GM19395 (cell line): ENCODE measurements around the gene FBXL13.
"Not testable (repeated sequence)": the region's sequence is repeated elsewhere in the genome, so short reads cannot be mapped to it uniquely, and the experiment has no call there.

Source experiments
- ATAC-seq: cut with Tn5 transposase; IDR thresholded peaks from one replicate; pipeline ENCODE4 v1.9.1; 2021; ENCODE audit warnings: mild to moderate bottlenecking, moderate library complexity; ENCODE audit not compliant: unreplicated experiment

The FBXL13 gene

DNA sequence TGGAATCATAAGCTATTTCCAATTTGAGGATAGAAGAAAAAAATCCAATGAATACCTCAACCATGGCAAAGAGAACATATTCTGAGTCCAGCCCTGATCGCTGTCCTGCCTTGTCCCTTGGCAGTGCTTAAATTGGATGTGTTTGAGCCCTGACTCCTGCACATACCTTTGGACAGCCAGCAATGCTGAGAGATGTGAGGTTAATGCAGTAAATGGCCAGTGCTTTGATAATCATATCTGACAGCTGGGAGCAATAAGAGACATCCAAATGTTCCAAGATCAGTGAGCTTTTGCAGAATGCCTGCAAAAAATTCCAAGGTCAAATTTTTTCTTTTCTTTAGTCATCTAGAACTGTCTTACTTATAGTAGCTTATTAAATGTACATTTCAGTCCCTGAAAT is 241.9 kb downstream of the FBXL13 start:
- no peak for ATAC-seq

DNA sequence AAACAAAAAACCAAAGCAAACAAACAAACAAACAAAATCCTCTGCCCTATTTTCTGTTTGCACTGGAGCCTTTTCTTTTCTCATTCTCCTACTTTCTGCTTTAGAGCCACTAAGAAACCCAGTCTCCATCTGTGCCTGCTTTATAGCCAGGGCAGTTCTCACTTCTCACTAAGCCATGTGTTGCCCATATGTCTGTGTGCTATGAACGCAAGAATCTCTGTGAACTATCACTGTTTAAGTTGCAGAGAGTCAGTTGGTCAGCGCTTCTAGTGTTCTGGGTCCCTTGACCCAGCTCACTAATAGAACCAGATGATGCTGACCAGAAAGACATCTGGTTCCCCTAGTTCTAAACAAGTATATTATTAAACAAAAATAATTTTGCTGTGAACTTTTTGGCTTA is 244.4 kb downstream of the FBXL13 start:
- no peak for ATAC-seq

DNA sequence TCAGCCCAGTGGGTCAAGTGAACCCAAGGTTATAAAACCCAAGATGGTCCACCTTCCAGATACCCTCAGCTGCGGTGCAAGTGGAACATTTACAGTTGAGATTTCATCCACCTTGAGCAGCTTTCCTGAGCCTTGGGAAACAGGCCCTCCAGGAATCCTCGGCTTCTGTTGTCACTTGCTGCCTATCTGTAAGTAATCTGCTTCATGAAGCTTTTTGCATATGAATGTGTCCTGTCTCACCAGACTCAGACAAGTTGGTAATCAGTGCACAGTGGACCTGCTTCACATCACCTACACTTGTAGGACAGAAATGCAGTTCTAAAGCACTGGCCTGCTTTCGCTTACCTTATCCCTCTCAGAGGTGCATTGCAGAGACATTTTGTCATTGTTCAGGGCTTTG is 245.5 kb downstream of the FBXL13 start:
- no peak for ATAC-seq

DNA sequence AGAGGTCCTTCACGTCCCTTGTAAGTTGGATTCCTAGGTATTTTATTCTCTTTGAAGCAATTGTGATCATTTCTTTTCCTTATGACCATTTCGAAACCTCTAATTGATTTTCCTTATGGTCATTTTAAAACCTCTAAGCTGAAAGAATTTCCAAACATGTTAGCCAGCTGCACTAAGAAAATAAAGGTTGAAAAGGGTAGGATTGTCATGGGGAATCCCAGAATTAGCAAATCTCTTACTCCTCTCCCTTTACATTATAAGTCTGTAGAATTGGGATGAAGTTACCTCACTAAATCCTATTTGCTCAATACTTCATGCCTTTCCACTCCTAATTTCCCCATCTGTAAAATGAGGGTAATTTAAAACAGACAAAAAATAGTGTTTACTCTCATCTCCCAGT is 246.3 kb downstream of the FBXL13 start:
- no peak for ATAC-seq

DNA sequence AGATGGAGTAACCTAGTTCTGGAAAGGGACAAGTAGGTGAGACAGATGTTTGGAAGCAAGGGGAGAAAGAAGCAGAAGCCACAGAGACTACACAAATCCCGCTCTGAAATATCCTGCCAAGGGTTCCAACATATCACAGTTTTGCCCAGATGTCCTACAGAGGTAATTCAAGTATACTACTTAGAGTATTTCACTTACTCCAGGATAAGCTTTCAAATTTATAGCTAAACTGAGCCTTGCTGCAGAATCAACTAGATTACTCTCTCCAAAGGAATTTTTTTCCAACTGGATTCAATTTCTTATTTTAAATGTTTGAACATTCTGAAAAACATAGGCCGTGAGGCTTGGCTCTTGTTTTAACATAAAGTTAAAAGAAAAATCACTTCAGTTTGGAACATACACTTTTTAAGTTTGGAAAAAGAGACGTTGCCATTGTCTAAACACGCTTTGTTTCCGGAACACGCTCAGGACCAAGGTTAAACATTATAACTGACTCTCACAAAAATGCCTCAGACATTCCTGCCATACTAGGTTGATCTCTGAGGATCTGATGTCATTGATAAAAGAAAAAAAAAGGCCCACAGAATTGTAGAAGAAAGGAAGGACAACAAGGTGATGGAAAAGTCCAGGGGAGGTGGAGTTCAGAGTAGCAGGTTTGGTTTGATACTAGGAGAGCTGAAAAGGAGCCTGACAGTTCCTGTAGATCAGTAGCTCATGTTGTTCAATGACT is 251.0 kb downstream of the FBXL13 start:
- no peak for ATAC-seq

DNA sequence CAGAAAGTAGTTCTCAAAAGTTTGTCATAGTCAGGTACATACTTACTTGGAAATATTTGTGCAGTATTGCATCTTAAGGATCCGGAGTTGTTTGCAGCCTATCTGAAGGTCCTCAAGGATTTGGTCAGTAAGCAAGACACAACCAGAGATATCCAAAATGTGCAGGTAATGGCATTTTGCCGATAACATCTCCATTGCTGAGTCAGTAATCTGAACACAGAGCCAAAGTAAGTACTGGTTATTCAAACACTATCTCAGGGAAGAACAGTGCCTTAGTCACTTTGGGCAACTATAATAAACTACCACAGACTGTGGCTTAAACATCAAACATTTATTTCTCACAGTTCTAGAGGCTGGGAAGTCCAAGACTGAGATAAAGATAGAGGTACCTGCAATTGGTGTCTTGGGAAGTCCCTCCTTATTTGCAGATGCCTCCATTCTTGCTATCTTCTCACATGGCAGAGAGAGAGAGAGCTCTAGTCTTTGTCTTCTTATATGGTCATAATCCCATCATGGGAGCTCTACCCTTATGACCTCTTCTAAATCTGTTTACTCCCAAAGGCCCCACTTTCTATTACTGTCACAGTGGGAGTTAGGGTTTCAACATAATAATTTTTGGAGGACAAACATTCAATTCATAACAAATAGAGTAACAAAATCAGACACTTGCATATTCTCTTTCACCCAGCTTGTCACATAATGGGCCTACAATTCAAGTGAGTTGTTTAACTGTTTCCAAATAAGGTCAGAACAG is 252.4 kb downstream of the FBXL13 start:
- ATAC-seq: no peak

DNA sequence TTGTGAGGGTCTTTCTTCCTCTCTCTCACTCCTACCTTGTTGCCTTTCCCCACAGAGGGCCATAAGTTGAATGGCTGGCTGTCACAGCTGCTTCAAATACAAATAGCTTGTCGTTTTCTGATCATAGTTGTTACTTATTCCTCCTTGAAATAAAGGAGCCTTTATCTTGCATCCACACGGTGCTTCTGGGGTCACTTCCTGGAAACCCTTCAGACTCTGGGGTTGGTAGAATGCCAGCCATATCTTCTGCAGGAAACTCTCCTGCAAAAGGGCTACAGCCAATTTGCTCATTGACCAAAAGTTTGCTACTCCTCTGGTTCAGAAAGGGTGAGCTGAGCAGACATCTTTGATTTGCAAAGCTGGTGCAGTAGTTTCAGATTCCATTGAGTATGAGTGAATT is 255.4 kb downstream of the FBXL13 start:
- ATAC-seq: no peak

DNA sequence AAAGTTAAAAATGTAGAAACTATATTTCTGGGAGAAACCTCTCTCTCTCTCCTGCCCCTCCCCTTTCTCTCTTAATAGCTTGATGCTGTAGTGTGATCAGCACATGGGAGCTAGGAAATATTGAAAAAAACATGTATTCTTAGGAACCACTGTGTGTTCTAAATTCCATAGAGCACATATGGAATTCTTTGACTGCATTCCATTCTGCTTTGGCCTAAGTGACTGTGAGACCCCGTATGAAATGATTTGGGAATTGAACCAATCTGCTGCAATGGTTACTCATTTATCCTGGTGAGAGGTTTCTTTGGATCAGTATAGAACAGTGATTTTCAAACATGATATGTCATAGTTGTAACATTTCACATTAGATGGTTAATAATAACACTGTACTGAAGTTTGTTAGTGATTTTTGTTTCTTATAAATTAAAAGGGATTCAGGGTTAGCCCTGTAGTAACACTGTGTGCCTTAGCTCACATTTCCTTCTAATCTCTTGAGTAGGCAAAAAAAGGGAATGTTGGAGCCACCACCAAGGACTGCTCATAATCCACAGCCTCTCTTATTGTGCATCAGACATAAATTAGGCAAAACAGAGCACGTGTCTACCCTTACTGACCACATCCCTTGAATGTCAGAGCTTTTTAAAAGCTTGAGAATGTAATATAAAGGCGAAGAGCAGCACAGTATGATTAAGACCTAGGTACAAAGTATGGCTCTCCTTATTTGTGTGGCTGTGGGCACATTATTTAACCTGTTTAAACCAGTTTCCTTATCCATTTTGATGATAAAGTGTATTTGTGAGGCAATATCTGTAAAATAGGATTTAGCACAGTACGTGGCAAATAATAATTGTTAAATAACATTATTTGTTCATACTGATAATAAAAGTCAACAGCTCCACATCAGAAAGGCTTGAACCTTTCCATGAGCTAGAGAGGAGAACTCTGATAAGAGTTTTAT is 256.7 kb downstream of the FBXL13 start:
- no peak for ATAC-seq

DNA sequence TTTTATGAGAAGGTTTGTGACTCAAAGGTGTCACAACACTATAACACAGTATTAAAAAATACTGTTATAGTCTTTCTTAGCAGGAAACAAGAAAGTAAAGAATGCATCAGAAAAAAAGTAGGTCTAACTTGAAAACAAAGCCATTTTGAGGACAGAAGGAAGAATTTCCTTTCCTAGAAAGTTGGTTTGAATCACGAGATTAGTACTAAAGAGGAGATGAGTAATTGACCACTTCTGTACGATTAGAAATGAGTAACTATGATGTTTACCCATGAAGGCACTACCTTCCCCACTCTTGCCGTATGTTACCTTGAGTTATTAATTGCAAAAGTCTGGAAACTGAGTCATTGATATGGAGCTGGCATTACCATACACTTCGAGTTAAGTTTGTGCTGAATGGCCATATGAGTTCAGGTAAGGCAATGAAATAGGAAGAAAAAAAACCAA is 260.5 kb downstream of the FBXL13 start:
- ATAC-seq: no peak

DNA sequence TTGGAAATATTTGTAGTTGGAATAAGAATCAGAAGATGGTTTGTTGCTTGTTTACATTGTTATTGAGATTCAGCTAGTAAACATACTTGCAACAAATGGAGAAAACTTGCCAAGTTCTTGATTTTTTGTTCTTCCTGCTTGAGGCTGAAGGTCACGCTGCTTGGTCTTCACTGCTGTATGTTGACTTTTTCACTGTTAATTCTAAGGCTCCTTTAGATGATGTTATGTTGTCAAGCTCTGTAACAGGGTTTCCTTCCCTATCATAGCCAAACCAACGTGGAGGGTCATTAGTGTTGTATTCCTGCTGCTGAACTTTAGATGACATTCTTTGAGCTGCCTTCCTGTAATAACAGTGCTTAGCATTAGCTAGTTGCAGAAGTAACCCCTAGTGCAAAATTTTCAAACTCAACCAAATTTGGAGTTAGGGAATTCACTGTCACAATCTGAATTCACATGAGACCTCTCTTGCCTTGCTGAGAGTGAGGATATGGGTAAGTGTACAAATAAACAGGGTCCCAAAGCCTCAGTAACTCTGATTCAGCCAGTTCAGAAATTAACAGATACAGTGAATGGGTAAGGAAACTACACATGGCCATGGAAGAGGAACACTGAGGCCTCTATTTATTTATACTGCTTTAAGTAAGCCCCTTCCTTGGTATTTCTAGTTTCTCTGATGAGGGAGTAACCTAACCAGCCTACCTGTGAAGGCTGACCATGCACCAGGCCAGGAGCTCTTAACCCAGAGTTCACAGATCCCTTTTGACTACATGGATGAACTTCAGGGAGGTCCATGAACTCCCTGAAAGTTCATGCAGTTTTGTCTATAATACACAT is 261.2 kb downstream of the FBXL13 start:
- no peak for ATAC-seq

DNA sequence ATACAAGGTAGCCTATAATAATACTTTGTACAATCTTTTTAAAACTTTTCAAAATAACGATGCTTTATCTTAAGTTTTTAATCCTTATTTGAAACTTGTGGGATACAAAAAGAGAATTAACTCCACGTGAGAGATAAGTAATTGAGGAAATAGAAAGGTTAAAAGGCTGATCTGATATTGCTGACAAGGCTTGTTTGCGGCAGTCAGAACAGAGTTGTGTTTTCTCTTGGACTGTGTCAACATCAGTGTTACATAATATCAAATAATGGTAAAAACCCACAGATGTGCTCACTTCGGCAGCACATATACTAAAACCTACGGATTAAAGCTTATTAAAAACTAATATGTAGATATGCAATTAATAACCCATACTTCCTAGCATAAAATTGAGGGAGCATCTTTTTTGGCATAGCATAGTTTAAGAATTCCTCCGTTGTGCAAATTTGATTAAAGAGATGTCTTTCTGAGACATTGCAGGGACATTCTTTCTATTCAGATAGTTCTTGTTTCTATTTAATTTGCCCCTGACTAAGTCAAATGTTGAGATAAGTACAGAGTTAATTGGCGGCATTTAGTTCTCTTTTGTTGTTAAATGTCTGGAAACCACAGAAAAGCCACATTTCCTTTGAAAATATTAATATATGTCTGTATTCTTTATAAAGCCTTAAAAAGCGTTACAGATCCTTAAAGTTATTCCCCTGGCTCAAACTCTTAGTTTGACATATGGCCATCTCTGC is 262.5 kb downstream of the FBXL13 start:
- ATAC-seq: no peak

DNA sequence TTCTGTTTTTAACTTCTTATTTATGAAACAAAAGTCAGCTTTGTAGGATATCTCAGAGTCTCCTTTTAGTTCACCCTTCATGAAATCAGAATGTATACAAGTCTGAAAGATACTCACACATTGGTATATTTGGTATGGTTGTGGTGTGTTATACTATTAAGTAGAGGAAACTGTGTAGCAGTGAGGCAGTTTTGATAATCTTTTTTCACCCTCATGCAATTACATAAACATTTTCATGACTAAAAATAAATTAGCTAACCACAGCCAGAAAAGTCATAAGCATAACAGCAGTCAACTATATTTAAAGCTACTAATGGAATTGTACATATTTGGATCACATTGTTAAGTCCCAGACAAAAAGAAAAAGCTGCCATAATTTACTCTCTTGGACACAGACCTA is 263.7 kb downstream of the FBXL13 start:
- no peak for ATAC-seq

DNA sequence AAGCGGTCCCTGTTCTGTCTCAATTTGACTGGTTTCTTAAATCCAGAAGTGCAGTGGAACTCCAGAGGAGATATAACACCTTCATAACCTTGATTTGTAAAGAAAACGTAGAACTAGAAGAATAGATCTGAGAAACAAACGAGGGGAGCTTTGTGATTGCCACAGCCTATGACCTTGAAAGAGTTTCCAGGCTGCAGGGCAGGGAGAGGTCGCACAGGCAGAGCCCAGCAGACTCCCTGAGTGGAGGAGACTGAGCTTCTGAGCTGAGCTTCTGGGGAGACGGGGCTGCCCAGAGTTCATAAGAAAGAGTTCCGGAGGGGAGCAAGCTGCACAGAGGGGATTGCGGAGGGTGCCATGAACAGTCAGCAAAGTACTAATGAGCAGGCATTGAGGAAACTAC is 268.0 kb downstream of the FBXL13 start:
- ATAC-seq: no peak

DNA sequence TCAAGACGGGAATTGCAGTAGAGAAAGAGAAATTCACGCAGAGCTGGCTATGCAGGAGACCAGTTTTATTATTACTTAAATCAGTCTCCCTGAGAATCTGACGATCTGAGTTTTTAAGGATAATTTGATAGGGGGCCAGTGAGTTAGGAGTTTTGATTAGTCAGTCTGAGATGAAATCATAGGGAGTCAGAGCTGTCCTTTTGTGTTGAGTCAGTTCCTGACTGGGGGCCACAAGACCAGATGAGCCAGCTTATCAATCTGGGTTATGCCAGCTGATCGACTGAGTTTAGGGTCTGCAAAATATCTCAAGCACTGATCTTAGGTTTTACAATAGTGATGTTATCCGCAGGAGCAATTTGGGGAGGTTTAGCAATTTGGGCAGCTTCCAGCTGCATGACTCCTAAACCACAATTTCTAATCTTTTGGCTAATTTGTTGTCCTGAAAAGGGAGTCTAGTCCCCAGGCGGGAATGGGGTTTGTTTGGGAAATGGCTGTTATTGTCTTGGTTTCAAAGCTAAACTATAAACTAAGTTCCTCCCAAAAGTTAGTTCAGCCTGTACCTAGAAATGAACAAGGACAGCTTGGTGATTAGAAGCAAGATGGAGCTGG is 278.5 kb downstream of the FBXL13 start:
- not testable (repeated sequence) for ATAC-seq

DNA sequence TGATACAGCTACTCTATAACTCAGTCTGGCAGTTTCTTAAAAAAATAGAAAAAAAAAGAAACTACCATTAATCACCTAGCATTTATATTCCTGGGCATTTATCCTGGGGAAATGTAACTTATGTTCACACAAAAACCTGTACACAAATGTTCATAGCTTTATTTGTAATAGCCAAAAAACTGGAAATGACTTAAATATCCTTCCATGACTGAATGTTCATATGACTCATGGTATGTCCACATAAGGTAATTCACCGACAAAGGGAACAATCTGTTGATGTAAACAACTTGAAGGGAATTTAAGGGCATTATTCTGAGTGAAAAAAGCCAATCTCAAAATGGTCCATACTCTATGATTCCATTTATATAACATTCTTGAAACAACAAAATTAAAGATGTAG is 280.0 kb downstream of the FBXL13 start:
- ATAC-seq: not testable (repeated sequence)

DNA sequence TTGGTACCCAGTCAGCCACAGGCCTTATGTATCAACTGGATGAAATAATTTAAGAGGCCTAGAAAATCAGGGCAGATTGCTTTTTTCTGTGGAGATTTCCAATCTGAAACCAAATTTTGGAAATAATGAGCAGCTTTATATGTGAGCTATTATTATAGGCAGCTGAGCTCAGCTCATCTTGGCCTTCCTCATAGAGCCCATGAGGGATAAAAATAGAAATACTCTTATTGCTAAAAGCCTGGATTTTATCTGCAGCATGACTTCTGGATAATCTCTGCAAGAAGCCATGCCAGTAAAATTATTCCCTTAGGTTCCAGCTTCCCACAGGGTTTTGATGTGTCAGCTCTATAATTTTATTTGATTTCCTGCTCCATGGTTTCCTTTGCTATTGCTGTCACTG is 282.8 kb downstream of the FBXL13 start:
- not testable (repeated sequence) for ATAC-seq

DNA sequence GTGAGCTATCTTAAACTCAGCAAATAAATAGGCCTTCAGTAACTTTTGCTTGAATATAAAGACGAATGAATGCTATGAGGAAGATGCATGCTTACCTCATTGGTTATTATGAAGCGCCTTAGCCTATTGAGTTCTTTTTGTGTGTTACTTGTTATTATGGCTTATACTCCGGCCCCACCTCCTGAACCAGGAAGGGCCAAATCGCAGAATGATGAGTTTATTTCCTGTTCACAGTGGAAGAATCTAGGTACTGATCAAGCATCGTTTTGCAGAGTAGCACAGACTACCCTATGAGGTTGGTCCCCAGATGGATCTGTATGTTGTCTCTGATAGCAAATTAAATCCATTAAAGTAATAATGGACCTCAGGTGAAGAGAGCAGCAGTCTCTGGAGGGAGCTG is 283.2 kb downstream of the FBXL13 start:
- ATAC-seq: not testable (repeated sequence)

DNA sequence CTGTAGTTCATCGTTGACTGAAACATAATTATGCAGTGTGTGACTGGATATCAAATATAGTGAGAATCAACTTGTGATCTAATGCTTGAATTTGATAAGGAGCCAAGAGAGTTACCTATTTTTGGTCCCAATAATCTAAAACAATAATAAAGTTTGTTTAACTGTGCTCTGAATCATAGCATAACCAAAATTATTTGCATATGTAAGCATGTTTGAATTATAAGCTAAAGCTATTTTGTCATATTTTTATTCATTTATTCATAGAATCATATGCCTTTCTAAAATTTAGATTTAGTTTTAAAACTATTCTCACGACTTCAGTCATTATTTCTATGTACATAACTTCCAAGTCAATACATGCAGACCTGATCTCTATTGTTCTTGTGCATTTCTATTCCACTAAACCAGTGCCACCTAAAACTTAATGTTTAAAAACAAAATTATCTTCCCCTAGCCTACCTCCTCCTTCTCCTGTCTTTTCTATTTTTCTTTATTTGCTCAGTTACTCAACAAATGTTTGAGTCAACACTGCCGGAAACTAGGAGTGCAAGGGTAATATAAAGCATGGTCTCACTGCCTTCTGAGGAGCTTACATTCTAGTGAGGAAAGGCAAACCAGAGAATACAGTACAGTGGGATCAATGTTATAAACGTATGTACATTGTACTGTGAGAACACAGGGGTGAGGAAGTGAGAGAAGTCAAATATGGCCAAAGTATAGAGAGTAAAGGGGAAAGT is 284.1 kb downstream of the FBXL13 start:
- not testable (repeated sequence) for ATAC-seq

DNA sequence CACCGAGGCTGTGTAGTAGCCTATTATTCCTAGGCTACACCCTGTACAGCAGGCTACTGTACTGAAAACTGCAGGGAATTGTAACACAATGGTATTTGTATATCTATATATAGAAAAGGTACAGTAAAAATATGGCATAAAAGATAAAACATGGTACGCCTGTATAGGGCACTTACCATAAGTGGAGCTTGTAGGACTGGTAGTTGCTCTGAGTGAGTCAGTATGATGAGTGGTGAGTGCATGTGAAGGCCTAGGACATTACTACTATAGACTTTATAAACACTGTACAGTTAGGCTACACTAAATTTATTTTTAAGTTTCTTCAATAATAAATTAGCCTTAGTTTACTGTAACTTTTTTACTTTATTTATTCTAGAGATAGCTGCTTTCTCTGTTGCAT is 285.8 kb downstream of the FBXL13 start:
- not testable (repeated sequence) for ATAC-seq
